Measurements from ENCODE around the gene SORCS3. TPM values are rescaled to one million over a fixed set of nuclear protein-coding genes. Genes with fewer than 3 reads are reported as not detected.

SORCS3 gene
- total RNA-seq, 2 donors from 2014 or later, result not detected

DNA sequence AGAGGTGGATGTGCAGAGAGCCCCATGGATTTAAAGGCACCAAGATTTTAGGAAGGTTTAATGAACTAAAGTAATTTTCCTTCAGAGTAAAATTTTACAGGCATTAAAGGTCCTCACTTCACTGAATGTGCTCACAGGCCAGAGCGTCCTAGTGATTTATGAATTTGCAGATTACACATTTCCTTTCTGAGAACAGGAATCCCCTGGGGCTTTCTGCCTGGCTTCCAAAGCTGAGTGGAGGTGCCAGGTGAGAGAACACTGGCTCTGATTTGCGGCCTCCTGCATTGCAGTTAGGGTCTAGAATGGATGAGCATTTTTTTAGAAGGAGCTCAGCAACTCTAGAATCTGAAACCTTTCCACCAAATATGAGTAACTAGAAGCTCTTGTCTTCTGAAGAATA, 194.3 kb downstream of the SORCS3 start:
- Histone ChIP-seq H3K27me3 (no peaks in the 10 kb centered on the region), H3K4me3 (no peak overlapping the region), H3K27ac (no peak overlapping the region), H3K9me3 (no peaks in the 10 kb centered on the region), H3K36me3 (replicated peaks in 1 of 2; ENCODE audit: insufficient read depth in 1 of 2, low read depth in 2 of 2) (no peaks in the 10 kb centered on the region), H3K4me1 (no peaks in the 10 kb centered on the region)
- ATAC-seq, result no peak
- WGBS, 2 donors, result 26 to 34% methylated on average over 2 of the region's 2 CpGs
- intact Hi-C loops (cut with DNase I), result no loop called here
- TF ChIP-seq POLR2A (IDR thresholded peaks at IDR 0.05), result no peak
- TF ChIP-seq, protein P1, sequence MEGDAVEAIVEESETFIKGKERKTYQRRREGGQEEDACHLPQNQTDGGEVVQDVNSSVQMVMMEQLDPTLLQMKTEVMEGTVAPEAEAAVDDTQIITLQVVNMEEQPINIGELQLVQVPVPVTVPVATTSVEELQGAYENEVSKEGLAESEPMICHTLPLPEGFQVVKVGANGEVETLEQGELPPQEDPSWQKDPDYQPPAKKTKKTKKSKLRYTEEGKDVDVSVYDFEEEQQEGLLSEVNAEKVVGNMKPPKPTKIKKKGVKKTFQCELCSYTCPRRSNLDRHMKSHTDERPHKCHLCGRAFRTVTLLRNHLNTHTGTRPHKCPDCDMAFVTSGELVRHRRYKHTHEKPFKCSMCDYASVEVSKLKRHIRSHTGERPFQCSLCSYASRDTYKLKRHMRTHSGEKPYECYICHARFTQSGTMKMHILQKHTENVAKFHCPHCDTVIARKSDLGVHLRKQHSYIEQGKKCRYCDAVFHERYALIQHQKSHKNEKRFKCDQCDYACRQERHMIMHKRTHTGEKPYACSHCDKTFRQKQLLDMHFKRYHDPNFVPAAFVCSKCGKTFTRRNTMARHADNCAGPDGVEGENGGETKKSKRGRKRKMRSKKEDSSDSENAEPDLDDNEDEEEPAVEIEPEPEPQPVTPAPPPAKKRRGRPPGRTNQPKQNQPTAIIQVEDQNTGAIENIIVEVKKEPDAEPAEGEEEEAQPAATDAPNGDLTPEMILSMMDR (IDR thresholded peaks at IDR 0.05), result no peak
- no peak for DNase-seq

DNA sequence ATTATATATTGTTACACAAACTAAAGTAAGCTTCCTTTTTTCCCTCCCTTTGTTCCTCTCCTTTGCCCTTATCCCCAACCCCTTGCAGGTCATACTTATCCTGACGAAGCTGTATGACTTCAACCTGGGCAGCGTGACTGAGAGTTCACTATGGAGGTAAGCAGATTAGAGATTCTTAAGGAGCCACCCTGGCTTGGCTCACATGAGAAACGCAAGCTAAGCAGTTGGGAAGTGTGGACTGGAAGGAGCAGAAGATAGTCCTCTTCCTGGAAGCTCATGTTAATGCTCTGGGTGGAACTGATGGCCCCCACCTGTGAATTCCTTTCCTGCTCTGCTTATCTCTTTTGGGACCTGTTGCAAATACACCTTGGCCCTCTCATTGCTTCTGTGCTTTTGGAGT, 201.6 kb downstream of the SORCS3 start:
- 51 to 68% methylated on average over 3 of the region's 3 CpGs for WGBS, 2 donors
- no peak overlapping the region for H3K27ac ChIP-seq
- ATAC-seq, result no peak
- H3K36me3 ChIP-seq (replicated peaks in 1 of 2; ENCODE audit: insufficient read depth in 1 of 2, low read depth in 2 of 2), result no peaks in the 10 kb centered on the region
- no peaks in the 10 kb centered on the region for H3K9me3 ChIP-seq
- no peaks in the 10 kb centered on the region for H3K27me3 ChIP-seq
- no peaks in the 10 kb centered on the region for H3K4me1 ChIP-seq
- intact Hi-C loops (cut with DNase I), result no loop called here
- no peak for TF ChIP-seq POLR2A (IDR thresholded peaks at IDR 0.05)
- TF ChIP-seq, protein P1 (IDR thresholded peaks at IDR 0.05), result no peak
- no peak overlapping the region for H3K4me3 ChIP-seq
- DNase-seq, result no peak

DNA sequence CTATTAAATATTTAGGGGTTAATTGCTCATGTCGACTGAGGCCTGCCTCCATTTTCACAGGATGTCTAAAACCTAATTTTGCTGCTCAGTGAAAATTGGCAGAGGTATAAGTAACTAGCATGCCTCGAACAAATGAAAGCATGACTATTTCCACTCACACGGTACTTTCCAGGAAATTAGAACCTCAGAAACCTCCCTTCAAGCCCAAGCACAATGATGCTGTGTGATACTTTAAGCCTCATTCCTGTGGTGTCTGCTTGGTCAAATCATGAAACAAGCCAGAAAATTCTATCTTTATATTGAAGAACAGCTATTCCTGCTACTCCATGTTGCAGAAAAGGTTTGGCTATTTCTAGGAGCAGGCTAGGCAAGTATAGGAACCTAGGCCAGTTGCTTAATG, 203.0 kb downstream of the SORCS3 start:
- no peaks in the 10 kb centered on the region for H3K9me3 ChIP-seq
- H3K27ac ChIP-seq, result no peak overlapping the region
- intact Hi-C loops (cut with DNase I), result no loop called here
- no peaks in the 10 kb centered on the region for H3K27me3 ChIP-seq
- H3K4me3 ChIP-seq, result no peak overlapping the region
- TF ChIP-seq, protein P1 (IDR thresholded peaks at IDR 0.05), result no peak
- no peak for TF ChIP-seq POLR2A (IDR thresholded peaks at IDR 0.05)
- no peaks in the 10 kb centered on the region for H3K36me3 ChIP-seq (replicated peaks in 1 of 2; ENCODE audit: insufficient read depth in 1 of 2, low read depth in 2 of 2)
- WGBS, 2 donors, result 49 to 55% methylated on average over 3 of the region's 3 CpGs
- H3K4me1 ChIP-seq, result no peaks in the 10 kb centered on the region
- ATAC-seq, result no peak
- DNase-seq, result no peak

DNA sequence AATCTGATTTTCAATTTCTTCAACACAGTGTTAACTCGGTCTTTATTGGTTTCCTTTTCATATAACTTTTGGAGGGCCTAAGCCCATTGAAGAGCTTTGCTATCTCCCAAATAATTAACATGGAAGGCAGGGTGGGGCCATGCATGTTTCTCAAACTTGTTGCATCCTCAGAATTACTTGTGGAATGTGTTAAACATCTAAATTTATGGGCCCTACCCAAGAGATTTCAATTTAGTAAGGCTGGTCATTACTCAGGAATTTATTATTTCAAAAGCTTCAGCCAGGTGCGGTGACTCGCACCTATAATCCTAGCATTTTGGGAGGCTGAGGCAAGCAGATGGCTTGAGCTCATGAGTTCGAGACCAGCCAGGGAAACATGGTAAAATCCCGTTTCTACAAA, 208.9 kb downstream of the SORCS3 start:
- WGBS, 2 donors, result 71 to 79% methylated on average over 5 of the region's 5 CpGs
- Histone ChIP-seq H3K4me1 (no peaks in the 10 kb centered on the region), H3K36me3 (replicated peaks in 1 of 2; ENCODE audit: insufficient read depth in 1 of 2, low read depth in 2 of 2) (no peaks in the 10 kb centered on the region), H3K27me3 (no peaks in the 10 kb centered on the region), H3K4me3 (no peak overlapping the region), H3K9me3 (no peaks in the 10 kb centered on the region), H3K27ac (no peak overlapping the region)
- TF ChIP-seq, protein P1 (IDR thresholded peaks at IDR 0.05), result no peak
- TF ChIP-seq POLR2A (IDR thresholded peaks at IDR 0.05), result no peak
- intact Hi-C loops (cut with DNase I), result no loop called here
- DNase-seq, result no peak
- ATAC-seq, result no peak

DNA sequence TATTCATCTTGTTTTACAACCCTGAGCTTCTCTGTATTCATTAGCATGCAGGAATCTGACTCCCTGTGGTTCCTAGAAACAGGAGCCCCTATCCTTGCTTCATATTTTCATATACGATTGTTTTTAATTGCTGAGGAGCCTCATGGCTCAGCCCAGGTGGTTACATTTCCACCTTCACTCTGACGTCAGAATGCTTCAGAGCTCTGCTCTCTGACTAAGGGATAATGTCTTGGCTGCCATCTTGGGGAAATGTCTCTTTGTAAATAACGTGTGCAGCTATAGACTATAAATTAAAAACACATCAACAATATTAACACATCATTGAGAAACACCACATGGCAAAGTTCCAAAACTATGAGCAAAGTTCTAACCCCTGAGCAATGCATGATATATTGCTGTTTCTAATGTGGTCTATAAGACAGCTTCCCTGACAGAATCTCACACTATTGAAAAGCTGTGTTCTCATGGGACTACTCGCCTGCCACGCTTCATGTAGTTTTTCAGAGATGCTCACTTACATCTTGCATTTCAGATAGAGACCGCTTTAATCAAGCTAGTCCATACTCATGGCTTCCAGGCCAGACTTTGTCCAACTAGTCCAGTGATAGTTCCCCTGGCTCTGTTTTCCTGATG, 227.0 kb downstream of the SORCS3 start:
- ATAC-seq, result no peak
- DNase-seq, result no peak
- H3K36me3 ChIP-seq (replicated peaks in 1 of 2; ENCODE audit: insufficient read depth in 1 of 2, low read depth in 2 of 2), result no peaks in the 10 kb centered on the region
- 60 to 66% methylated on average over 6 of the region's 6 CpGs for WGBS, 2 donors
- H3K4me3 ChIP-seq, result no peak overlapping the region
- intact Hi-C loops (cut with DNase I), result no loop called here
- no peaks in the 10 kb centered on the region for H3K9me3 ChIP-seq
- no peak overlapping the region for H3K27ac ChIP-seq
- no peak for TF ChIP-seq POLR2A (IDR thresholded peaks at IDR 0.05)
- TF ChIP-seq, protein P1 (IDR thresholded peaks at IDR 0.05), result no peak
- H3K4me1 ChIP-seq, result no peaks in the 10 kb centered on the region
- H3K27me3 ChIP-seq, result no peaks in the 10 kb centered on the region

Data from body of pancreas (tissue), 4 donors.